ENCODE data around the gene PLA2G3.

- TF ChIP-seq CTCF (IDR thresholded peaks at IDR 0.05; ENCODE audit: extremely low read depth in 1 of 2, insufficient read depth in 1 of 2, low read depth in 1 of 2, low read length in 2 of 2): no peak
- no peak for TF ChIP-seq MAX (IDR thresholded peaks at IDR 0.05; ENCODE audit: insufficient read depth, insufficient read length)
- no peak for TF ChIP-seq POLR2A (IDR thresholded peaks at IDR 0.05; ENCODE audit: low read depth, low read length)
- no peak for TF ChIP-seq GATA2 (IDR thresholded peaks at IDR 0.05; ENCODE audit: insufficient read depth, insufficient read length, low read depth, low read length)
- TF ChIP-seq EZH2 (IDR thresholded peaks at IDR 0.05; ENCODE audit: borderline replicate concordance, low read depth, low read length, severe bottlenecking): no peak
- TF ChIP-seq POLR2AphosphoS5 (IDR thresholded peaks at IDR 0.05; ENCODE audit: insufficient read depth, low read depth, low read length): no peak
- TF ChIP-seq JUN (IDR thresholded peaks at IDR 0.05; ENCODE audit: borderline replicate concordance, insufficient read depth, insufficient read length, low read depth): no peak
Measured at GRCh38 chr22:31105282-31105929, 34.9 kb downstream of the PLA2G3 start.
